GM12875 (cell line): ENCODE measurements around the gene RERE.
A peak's percentile ranks its signal among the peaks of the same experiment; 100 is the strongest.

ENCODE experiments used
- H3K4me3 ChIP-seq: one replicate; pipeline ENCODE4 v1.5.1; 2011; ENCODE audit warnings: low read depth, low read length, control low read depth
- CTCF ChIP-seq: IDR thresholded peaks from 2 replicates; pipeline ENCODE4 v1.5.1; 2011; ENCODE audit warnings: low read depth, mild to moderate bottlenecking, control low read depth, inconsistent platforms, low read length, moderate library complexity, borderline replicate concordance; ENCODE audit not compliant: insufficient read depth

The RERE gene

GRCh38 chr1:8533124-8533523, 284.3 kb downstream of the RERE start:
- no peak for TF ChIP-seq CTCF
- no peak overlapping the region for H3K4me3 ChIP-seq

GRCh38 chr1:8529901-8530300, 287.5 kb downstream of the RERE start:
- no peak for TF ChIP-seq CTCF

GRCh38 chr1:8527941-8528340, 289.5 kb downstream of the RERE start:
- H3K4me3 ChIP-seq, result no peak overlapping the region
- TF ChIP-seq CTCF, result no peak

More at GRCh38 chr1:8529901-8530300, 287.5 kb downstream of the RERE start:
- H3K4me3 ChIP-seq, result no peak overlapping the region

- H3K4me3 ChIP-seq, result peak overlapping the region; percentile 39
- TF ChIP-seq CTCF, result no peak
These were observed 291.7 kb downstream of the RERE start for GRCh38 chr1:8525558-8526275.

- peak overlapping the region; percentile 39 for H3K4me3 ChIP-seq
- no peak for TF ChIP-seq CTCF
These were observed 292.3 kb downstream of the RERE start for GRCh38 chr1:8525216-8525557.

- no peak overlapping the region for H3K4me3 ChIP-seq
- no peak for TF ChIP-seq CTCF
These were observed 292.7 kb downstream of the RERE start for GRCh38 chr1:8524627-8525157.

GRCh38 chr1:8523666-8524206, 293.7 kb downstream of the RERE start:
- TF ChIP-seq CTCF, result no peak
- no peak overlapping the region for H3K4me3 ChIP-seq
